GM18870 (cell line): ENCODE measurements around the gene MOB3A.
"Not testable (repeated sequence)": the region's sequence is repeated elsewhere in the genome, so short reads cannot be mapped to it uniquely, and the experiment has no call there.

Experiments used
- ATAC-seq: cut with Tn5 transposase; IDR thresholded peaks from one replicate; pipeline ENCODE4 v1.9.1; 2021; ENCODE audit warnings: moderate library complexity; ENCODE audit not compliant: unreplicated experiment

Gene MOB3A

DNA sequence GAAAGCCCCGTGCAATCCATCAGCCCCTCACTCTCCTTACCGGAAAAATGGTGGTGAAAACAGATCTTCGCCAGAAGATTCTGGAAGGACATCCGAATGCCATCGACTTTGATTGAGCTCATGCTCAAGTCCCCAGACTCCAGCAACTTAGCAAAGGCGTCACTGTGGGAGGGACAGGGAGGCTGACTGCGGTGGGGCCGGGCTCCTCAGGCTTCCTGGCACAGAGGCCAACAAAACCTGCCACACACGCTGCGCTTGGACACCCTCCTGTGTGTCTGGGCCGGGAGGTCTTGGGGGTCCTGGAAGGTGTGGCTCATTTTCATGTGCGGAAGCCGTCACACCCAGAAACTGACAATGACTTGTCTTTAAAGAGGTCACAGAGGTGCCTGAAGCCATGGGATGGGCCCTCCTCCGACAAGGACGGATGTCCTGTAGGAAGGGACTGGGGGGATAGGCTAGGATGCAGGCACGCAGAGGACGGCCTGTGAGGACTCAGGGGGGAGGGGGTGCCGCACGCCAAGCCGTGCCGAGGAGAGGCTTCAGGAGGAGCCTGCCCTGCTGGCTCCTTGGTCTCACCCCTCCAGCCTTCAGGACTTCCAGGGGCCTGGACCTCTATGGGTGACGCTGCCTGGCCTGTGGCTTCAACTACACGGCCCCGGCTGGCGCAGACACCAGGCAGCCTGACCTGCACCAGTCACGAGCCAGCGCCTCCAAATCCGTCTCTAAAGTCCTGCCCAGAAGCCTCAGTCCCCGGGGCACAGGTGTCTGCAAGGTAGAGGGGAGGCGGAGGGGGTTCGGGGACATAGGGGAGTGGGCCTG is 13.1 kb upstream of the MOB3A start:
- no peak for ATAC-seq

DNA sequence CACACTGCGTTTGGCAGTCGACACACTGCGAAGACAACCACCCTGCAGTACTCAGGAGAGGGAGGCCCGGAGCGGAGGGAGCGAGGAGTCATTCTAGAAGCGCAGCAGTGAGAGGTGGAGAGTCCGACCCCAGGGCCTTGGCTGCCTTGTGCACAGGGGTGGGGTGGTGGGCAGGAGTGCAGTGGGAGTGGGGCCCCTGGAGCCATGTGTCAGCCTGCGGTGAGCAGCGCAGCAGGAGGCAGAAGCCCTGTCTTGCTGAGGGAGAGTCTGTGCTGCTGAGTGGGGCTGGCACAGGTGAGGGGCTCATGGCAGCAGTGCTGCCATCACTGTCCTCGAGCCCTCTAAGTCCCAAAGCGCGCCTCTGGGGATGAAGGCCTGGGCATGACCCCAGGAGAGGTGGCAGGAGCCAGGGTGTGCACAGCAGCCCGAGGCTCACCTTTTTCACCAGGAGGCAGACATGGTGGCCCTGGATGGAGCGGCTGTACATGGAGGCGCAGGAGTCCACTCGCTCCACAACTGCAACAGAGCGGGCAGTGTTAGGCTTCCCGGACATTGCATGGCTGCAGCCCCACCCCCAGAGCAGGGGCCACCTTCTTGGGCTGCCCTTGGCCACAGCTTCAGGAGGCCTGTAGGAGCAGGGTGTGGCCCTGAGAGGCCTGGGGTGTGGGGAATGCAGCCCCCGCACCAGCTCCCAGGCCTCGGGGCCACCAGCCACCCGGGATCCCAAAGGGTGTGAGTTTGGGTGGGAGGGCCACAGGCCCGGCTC is 12.3 kb upstream of the MOB3A start:
- ATAC-seq: no peak

DNA sequence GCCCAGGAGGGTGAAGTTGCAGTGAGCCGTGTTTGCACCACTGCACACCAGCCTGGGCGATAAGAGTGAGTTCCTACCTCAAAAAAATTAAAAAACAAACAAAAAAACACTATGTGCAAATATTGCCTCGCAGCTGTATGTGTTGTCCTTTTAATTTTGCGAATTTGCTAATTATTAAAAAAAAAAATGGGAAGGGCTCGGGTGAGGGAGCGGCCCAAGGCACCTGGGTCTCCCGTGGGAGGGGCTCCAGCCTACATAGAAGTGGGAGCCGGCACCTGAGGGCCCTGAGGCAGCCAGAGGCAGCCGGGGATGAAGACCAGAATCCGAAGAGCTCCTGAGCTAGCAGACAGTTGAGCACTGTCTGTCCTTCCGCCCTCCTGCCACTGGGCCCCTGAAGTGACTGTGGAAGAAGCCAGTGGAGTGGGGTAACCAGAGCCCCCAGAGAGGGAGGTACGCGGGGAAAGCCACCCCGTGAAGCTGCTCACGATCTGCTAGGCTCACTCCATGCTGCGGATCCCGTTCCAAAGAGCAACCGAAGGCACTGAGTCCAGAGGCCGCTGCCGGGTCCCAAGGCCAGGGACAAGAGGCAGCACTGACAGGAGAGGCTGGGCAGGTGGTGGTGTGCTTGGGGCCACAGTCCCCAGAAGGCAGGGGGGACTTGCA is 7.0 kb upstream of the MOB3A start:
- no peak for ATAC-seq

DNA sequence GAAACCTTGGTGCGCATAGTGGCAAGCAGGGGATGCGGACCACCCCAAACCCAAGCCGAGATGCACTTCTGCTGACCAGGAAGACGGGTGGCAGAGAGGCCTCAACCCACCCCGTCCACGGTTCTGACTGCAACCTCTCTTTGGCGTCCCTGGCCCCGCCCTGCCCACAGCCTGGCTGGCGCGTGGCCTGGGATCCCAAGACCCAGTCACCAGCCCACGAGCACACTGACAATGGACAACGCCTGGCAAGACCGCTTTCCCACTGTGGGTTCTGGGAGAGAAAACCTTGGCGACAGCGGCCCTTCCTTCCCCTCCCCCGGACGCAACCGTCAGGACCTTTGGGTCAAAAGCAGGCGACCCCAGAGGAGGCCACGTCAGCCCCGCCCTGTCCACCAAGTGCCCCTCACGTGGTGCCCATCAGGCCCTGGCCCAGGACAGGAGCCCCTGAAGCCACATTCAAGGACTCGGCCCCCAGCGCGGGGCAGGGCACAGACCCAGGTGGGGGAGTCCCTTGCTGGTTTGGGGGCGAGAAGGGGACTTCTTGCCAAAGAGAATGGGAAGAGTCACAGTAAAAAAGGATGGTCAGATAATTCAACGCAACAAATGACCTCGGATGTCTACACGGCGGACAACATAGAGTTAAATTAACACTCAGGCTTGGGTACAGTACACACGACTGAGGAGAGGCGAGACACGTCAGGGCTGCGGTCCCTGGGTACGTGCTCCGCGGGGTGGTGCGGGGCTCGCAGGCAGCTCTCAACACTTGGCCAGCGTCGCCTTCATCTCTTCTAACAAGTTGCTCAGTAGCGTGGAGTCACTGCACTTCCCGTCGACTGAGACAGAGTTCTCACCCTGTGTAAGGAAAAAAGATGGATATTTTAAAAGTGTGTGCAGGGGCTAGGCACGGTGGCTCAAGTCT is 5.5 kb upstream of the MOB3A start:
- ATAC-seq: no peak

DNA sequence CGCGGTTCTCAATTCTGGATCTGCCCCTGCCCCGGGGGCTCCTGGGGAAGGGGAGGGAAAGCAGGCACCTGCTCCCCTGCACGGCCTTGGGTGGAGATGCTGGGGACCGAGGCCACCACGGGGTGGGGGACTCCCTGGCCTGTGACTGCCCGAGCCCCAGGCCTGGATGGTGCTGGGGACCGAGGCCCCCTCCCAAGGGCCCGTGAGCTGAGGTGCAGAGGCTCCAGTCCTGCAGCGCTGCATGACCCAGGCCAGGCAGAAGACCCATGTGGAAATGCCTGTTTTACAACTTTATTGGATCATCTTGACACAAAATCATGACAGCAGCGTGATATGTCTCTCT is 4.6 kb upstream of the MOB3A start:
- ATAC-seq: no peak

DNA sequence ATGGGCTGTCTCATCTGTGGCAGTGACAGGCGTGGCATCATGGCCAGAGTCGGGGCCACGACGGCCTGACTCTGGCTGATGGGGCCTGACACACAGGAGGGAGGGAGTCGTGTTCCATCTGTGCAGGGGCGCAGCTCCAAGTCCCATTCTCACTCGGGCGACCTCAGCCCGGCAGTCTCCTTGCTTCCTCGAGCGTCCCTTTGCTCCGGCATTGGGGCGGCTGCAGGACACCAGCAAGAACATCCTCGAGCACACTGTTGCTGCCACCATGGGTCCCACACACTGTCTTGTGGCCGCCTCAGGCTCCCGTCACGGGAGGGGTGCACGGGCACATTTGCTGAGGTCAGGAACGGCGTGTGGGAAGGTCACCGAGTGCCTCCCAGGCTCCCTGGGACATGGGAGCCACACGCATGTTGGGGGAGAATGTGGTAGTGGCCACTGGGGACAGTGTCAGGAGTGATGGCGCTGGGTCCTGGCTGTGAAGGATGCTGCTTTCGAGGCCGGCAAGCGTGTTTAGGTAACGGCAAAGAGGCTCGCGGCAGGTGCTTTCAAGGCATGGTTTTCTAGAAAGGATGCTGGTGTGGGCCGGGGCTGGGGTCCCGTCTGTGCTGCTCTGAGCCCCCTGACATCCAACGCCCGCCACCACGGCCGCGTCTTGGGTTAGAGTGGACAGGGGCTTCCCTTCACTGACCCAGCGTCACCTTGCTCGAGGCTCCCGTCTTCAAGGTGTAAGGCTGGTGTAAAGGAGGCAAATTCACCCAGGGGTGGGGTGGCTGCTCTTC is 4.0 kb upstream of the MOB3A start:
- ATAC-seq: no peak

DNA sequence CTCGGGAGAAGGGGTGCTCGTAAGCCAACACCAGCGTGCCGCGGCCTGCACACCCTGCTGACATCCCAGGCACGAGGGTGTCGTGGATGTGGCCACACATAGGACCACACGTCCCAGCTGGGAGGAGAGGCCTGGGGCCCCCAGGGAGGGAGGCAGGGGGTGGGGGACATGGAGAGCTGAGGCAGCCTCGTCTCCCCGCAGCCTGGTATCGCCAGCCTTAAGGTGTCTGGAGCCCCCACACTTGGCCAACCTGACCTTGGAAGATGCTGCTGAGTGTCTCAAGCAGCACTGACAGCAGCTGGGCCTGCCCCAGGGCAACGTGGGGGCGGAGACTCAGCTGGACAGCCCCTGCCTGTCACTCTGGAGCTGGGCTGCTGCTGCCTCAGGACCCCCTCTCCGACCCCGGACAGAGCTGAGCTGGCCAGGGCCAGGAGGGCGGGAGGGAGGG is 3.0 kb upstream of the MOB3A start:
- ATAC-seq: no peak

DNA sequence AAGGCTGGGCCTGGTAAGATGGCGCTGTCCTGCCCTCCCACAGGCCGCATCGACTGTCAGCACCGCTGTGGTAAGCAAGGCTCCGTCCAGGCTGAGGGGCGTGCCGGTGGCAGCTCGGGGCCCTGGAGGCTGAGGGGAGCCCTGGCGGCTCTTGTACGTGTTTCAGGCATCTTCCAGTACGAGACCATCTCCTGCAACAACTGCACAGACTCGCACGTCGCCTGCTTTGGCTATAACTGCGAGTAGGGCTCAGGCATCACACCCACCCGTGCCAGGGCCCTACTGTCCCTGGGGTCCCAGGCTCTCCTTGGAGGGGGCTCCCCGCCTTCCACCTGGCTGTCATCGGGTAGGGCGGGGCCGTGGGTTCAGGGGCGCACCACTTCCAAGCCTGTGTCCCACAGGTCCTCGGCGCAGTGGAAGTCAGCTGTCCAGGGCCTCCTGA is 1.8 kb upstream of the MOB3A start:
- ATAC-seq: no peak

DNA sequence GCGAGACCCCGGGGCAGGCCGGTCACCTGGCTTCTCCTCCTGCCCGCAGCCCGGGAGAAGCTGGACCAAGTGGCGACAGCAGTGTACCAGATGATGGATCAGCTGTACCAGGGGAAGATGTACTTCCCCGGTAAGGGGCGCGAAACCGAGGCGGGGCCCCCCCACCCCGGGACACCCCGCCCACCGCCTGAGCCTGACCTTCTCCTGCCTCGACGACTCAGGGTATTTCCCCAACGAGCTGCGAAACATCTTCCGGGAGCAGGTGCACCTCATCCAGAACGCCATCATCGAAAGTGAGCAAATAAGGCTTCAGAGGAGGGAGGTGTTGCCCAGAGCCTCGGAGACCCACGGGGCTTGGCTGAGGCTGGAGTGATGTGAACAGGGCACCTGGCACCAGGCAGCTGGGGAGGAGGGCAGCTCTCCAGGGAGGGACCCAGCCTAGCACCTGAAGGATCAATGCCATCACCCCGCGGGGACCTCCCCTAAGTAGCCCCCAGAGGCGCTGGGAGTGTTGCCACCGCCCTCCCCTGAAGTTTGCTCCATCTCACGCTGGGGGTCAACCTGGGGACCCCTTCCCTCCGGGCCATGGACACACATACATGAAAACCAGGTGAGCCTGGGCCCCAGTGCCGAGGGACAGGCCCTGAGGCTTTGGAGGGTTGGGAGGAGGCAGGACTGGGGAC is 1.2 kb upstream of the MOB3A start:
- ATAC-seq: peak; percentile 5

DNA sequence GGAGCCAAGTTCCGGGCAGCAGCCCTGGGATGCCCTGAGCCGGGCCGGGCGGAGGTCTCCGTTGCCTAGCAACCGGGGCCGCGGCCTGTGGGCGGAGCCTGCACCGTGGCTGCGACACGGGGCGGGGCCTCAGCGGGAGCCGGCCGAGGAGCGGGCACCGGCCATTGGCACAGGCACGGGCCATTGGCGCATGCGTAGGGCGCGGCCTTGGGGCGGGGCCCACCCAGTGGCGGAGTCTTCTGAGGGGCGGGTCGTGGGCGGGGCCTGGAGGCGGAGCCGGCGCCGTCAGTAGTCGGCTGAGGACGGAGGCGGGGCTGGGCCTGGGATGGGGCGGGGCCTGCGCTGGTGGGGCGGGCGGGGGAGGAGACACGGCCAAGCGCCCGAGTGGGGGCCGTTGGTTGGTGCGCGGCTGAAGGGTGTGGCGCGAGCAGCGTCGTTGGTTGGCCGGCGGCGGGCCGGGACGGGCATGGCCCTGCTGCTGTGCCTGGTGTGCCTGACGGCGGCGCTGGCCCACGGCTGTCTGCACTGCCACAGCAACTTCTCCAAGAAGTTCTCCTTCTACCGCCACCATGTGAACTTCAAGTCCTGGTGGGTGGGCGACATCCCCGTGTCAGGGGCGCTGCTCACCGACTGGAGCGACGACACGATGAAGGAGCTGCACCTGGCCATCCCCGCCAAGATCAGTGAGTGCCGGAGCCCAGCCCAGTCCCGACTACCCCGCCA is 515 bp upstream of the MOB3A start, which contains the start of gene IZUMO4:
Gene IZUMO4, plus strand, starts transcription at position 436 of the 723 bp plus-strand sequence. Its CDS starts 31 bp downstream, at position 467.
- ATAC-seq: peak; percentile 38

DNA sequence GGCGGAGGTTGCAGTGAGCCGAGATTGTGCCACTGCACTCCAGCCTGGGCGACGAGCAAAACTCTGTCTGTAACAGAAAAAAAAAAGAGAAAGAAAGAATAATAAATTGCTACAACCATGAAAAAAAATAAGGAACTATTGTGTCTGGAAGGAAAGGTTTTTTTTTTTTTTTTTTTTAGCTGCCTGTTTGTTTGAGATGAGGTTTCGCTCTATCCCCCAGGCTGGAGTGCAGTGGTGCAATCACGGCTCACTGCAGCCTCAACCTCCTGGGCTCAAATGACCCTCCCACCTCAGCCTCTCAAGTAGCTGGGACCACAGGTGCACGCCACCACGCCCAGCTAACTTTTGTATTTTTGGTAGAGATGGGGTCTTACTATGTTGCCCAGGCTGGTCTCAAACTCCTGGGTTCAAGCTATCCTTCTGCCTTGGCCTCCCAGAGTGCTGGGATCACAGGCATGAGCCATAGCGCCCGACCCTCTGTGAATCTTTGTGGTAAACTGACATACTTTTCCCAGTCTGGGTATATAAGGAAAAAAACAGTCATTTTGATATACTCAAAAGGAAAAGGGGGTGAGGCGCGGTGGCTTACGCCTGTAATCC is 4.1 kb downstream of the MOB3A start:
- ATAC-seq: not testable (repeated sequence)

DNA sequence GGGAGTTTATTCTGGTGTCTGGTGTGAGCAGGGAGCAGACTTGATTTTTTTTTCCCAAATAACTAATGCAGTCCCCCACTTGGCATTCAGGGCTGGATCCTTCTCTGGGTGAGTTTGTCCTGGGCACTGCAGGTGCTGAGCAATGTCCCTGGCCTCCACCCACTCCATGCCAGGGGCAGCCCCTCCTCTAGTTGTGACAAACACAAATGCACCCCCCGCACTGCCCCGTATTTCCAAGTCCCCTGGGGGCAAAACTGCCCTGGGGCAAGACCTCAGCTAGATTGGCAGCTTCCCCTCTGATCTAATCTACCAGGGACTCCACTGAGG is 6.4 kb downstream of the MOB3A start:
- ATAC-seq: no peak

DNA sequence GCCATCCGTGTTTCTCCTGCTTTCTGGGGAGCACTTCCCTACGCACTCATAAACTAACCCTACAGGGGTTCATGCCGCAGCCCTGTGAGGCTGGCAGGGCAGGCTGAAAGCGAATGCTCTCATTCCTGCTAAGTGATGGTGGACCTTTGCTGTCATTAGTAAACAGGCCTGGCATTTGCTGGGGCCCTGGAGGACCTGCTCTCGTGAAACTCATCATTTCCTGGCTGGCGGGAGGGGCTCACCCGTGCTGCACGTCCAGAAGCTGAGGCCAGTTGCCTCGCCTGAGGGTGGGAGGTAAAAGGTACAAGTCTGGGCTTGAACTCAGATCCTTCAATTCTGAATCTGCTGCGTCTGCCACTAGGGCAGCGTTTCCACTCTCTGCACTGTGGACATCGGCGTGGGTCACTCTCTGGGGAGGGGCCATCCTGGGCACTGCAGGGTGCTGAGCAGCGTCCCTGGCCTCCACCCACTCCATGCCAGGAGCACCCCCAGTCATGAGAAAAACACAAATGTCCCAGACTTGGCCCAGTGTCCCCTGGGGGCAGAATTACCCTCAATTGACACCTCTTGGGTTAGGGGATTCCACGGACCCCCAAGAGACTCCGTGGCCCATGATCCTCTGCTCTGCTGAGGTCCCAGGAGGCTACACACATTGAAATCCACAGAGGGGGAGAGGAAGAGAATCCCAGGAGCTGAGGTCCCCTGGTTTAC is 7.0 kb downstream of the MOB3A start:
- no peak for ATAC-seq

DNA sequence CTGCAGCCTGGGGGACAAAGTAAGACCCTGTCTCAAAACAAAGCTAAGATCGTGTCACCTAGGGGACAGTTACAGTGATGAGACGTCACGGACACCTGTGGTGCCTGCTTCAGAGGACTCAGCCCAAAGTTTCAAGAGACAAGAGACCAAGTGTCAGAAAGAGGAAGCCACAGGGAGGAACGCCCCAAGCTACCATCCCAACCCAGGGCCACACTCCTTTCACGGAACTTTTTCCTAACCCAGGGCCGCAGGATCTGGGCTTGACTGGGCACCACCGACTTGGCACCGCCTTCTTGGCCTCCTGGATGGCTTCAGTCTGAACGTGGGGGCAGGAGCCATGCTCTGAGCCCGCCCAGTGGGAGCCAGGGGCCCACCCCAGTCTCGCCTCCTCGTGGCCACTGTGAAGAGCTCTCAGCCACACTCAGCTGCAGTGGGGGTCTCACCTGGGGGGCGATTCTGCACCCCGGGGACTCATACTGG is 8.5 kb downstream of the MOB3A start:
- ATAC-seq: no peak

DNA sequence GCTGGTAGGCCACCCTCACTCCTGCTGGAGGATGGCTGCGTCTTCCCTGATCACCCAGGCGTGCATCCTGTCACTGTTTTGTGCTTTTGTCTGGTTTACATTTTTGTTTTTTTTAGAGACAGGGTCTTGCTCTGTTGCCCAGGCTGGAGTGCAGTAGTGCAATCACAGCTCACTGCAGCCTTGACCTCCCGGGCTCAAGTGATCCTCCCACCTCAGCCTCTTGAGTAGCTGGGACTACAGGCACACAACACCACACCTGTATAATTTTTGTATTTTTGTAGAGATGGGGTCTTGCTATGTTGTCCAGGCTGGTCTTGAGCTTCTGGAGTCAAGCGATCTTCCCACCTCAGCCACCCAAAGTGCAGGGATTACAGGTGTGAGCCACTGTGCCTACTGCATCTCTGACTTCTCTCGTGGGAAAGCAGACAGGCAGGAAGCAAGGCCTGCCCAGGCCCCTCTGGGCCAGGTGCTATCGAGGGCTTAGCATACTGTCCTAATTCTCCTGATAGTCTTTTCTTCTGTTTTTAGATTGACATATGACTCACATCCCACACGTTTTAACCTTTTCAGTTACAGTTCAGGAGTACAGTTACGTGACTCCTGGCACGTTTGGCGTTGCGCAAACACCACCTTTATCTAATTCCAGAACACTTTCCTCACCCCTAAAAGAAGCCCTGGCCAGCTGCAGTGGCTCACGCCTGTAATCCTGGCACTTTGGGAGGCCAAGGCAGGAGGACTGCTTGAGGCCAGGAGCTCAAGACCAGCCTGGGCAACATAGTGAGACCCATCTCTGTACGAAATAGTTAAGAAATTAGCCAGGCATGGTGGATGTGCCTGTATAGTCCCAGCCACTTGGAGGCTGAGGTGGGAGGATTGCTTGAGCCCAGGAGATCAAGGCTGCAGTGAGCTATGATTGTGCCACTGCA is 9.2 kb downstream of the MOB3A start:
- ATAC-seq: peak; percentile 26

DNA sequence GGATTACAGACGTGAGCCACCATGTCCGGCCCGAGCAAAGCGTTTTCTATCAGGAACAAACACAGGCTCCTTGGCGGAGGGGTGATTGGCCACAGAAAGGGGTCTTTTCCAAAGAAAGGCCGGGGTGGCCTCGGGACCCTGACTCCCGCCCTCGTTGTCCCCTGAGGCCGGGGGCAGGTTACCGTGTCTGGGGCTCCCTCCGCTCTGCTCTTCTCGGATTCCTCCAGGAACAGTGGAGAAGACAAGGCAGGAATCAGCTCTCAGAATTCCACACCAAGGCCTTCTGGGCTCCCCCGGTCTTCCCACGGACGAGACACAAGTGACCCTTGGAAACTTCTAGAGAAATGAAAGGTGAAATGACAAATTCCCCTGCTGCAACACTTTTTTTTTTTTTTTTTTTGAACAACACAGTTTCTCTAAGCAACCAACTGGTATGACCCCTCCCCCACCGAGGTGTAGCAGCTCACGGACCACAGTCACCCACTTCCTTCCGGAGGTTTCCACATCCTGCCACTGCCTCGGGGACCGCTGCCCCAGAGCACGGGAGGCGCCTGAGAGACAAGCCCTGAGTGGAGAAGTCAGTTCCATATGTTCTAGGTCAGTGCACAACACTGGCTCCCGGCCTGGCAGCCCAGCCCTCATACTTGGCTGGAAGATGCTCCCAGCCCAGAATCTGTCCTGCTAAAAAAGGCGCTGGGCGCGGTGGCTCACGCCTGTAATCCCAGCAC is 11.0 kb downstream of the MOB3A start:
- peak; percentile 24 for ATAC-seq
